ENCODE data around the gene GNAT2.

- TF ChIP-seq POLR2A (IDR thresholded peaks at IDR 0.05), result no peak
- TF ChIP-seq, protein P1, sequence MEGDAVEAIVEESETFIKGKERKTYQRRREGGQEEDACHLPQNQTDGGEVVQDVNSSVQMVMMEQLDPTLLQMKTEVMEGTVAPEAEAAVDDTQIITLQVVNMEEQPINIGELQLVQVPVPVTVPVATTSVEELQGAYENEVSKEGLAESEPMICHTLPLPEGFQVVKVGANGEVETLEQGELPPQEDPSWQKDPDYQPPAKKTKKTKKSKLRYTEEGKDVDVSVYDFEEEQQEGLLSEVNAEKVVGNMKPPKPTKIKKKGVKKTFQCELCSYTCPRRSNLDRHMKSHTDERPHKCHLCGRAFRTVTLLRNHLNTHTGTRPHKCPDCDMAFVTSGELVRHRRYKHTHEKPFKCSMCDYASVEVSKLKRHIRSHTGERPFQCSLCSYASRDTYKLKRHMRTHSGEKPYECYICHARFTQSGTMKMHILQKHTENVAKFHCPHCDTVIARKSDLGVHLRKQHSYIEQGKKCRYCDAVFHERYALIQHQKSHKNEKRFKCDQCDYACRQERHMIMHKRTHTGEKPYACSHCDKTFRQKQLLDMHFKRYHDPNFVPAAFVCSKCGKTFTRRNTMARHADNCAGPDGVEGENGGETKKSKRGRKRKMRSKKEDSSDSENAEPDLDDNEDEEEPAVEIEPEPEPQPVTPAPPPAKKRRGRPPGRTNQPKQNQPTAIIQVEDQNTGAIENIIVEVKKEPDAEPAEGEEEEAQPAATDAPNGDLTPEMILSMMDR (IDR thresholded peaks at IDR 0.05), result no peak
Observed at GRCh38 chr1:109625176-109625575, 5.8 kb upstream of the GNAT2 start.

Data from prostate gland (tissue), 2 donors.